HEK293 (cell line): ENCODE results near the gene ARHGEF40.

ENCODE experiments used
- CTCF ChIP-seq: fragments of 450-650 bp; formaldehyde crosslinking; IDR thresholded peaks from 2 replicates; pipeline ENCODE4 v1.5.1; 2016; ENCODE audit warnings: missing biosample characterization, missing genetic modification characterization
- ZBTB8A ChIP-seq: fragments of 450-650 bp; formaldehyde crosslinking; IDR thresholded peaks from 2 replicates; pipeline ENCODE4 v1.5.1; 2016; ENCODE audit warnings: missing biosample characterization, missing genetic modification characterization
- ZNF174 ChIP-seq: fragments of 450-650 bp; formaldehyde crosslinking; IDR thresholded peaks from 2 replicates; pipeline ENCODE4 v1.5.0; 2017; ENCODE audit warnings: missing biosample characterization, mild to moderate bottlenecking, missing genetic modification characterization
- ZNF433 ChIP-seq: fragments of 450-650 bp; formaldehyde crosslinking; IDR thresholded peaks from 2 replicates; pipeline ENCODE4 v1.5.1; 2016; ENCODE audit warnings: missing biosample characterization, missing genetic modification characterization, low read depth
- ZNF473 ChIP-seq: fragments of 450-650 bp; formaldehyde crosslinking; IDR thresholded peaks from 2 replicates; pipeline ENCODE4 v1.5.1; 2017; ENCODE audit warnings: missing biosample characterization, missing genetic modification characterization
- ZNF501 ChIP-seq: fragments of 450-650 bp; formaldehyde crosslinking; IDR thresholded peaks from 2 replicates; pipeline ENCODE4 v1.5.1; 2016; ENCODE audit warnings: missing biosample characterization, missing genetic modification characterization
- ZNF513 ChIP-seq: fragments of 450-650 bp; IDR thresholded peaks from 2 replicates; pipeline ENCODE4 v1.5.1; 2018; ENCODE audit warnings: missing biosample characterization, missing genetic modification characterization
- ZNF530 ChIP-seq: fragments of 450-650 bp; formaldehyde crosslinking; IDR thresholded peaks from 2 replicates; pipeline ENCODE4 v1.5.1; 2016; ENCODE audit warnings: low read depth, missing biosample characterization, missing genetic modification characterization
- ZNF692 ChIP-seq: fragments of 450-650 bp; formaldehyde crosslinking; IDR thresholded peaks from 2 replicates; pipeline ENCODE4 v1.5.1; 2016; ENCODE audit warnings: missing biosample characterization, missing genetic modification characterization
- ZNF704 ChIP-seq: fragments of 450-650 bp; formaldehyde crosslinking; IDR thresholded peaks from 2 replicates; pipeline ENCODE4 v1.5.1; 2016; ENCODE audit warnings: missing biosample characterization, missing genetic modification characterization

GRCh38 chr14:21106498-21107282 lies 36.6 kb downstream of the ARHGEF40 start:
- TF ChIP-seq ZBTB8A (tag by site-specific recombination) (no peak), ZNF530 (tag by site-specific recombination) (no peak), ZNF513 (tag by site-specific recombination) (no peak), ZNF501 (tag by site-specific recombination) (no peak), ZNF473 (no peak), ZNF433 (tag by site-specific recombination) (no peak), CTCF (tag by site-specific recombination) (peak; percentile 85), ZNF704 (no peak), ZNF174 (tag by site-specific recombination) (no peak), ZNF692 (0 out of 2 replicates have a peak, but pooled peaks have one; percentile 26)
